GM18907 (cell line): Measurements from ENCODE around the gene PAIP2.
"Not testable (repeated sequence)": the region's sequence is repeated elsewhere in the genome, so short reads cannot be mapped to it uniquely, and the experiment has no call there.

Experiments used
- ATAC-seq: cut with Tn5 transposase; IDR thresholded peaks from one replicate; pipeline ENCODE4 v1.9.1; 2021; ENCODE audit warnings: mild to moderate bottlenecking, moderate library complexity; ENCODE audit not compliant: unreplicated experiment

PAIP2 gene

GRCh38 chr5:139314276-139314675, 27.4 kb upstream of the PAIP2 start:
- ATAC-seq, result no peak

- ATAC-seq, result no peak
Measured at GRCh38 chr5:139315056-139315615, 26.5 kb upstream of the PAIP2 start.

GRCh38 chr5:139335811-139336210, 5.8 kb upstream of the PAIP2 start:
- ATAC-seq, result no peak

GRCh38 chr5:139340051-139340450, 1.6 kb upstream of the PAIP2 start:
- no peak for ATAC-seq

GRCh38 chr5:139341187-139341688, 416 bp upstream of the PAIP2 start:
- ATAC-seq, result no peak

GRCh38 chr5:139342423-139342723, 719 bp downstream of the PAIP2 start:
- no peak for ATAC-seq

GRCh38 chr5:139343476-139343875, 1.8 kb downstream of the PAIP2 start:
- ATAC-seq, result no peak

- ATAC-seq, result no peak
Measured at GRCh38 chr5:139344177-139344576, 2.5 kb downstream of the PAIP2 start.

GRCh38 chr5:139345442-139345841, 3.8 kb downstream of the PAIP2 start:
- not testable (repeated sequence) for ATAC-seq

- not testable (repeated sequence) for ATAC-seq
Measured at GRCh38 chr5:139347863-139348262, 6.2 kb downstream of the PAIP2 start.

GRCh38 chr5:139354186-139354585, 12.5 kb downstream of the PAIP2 start:
- no peak for ATAC-seq

- not testable (repeated sequence) for ATAC-seq
Measured at GRCh38 chr5:139355900-139356299, 14.2 kb downstream of the PAIP2 start.

- ATAC-seq, result no peak
Measured at GRCh38 chr5:139358064-139358463, 16.4 kb downstream of the PAIP2 start.

- ATAC-seq, result no peak
Measured at GRCh38 chr5:139360384-139360783, 18.7 kb downstream of the PAIP2 start.

- ATAC-seq, result no peak
Measured at GRCh38 chr5:139361835-139362429, 20.3 kb downstream of the PAIP2 start.

- ATAC-seq, result no peak
Measured at GRCh38 chr5:139363937-139364336, 22.3 kb downstream of the PAIP2 start.

- no peak for ATAC-seq
Measured at GRCh38 chr5:139364466-139364865, 22.8 kb downstream of the PAIP2 start.

GRCh38 chr5:139368613-139369012, 27.0 kb downstream of the PAIP2 start:
- ATAC-seq, result no peak

- ATAC-seq, result no peak
Measured at GRCh38 chr5:139369181-139369580, 27.5 kb downstream of the PAIP2 start.

- ATAC-seq, result no peak
Measured at GRCh38 chr5:139371482-139372435, 30.1 kb downstream of the PAIP2 start.

- ATAC-seq, result no peak
Measured at GRCh38 chr5:139374909-139375308, 33.3 kb downstream of the PAIP2 start.

- no peak for ATAC-seq
Measured at GRCh38 chr5:139376364-139376763, 34.7 kb downstream of the PAIP2 start.
